H1 (cell line): ENCODE measurements around the gene CASQ1. TPM values are rescaled to one million over a fixed set of nuclear protein-coding genes. Genes with fewer than 3 reads are reported as not detected.

Experiments
- CTCF ChIA-PET: fragments of 300-600 bp; sonication (Branson Sonifier 250); formaldehyde crosslinking; loops from one replicate; lab custom pipeline; 2021; ENCODE audit not compliant: partially characterized antibody; lab: Charles Lee
- POLR2A ChIA-PET: fragments of 300-600 bp; sonication (Branson Sonifier 250); formaldehyde crosslinking; loops from one replicate; lab custom pipeline; 2021; ENCODE audit warnings: inconsistent platforms; ENCODE audit not compliant: partially characterized antibody; lab: Charles Lee
- DNase-seq, 2 experiments: peaks; one replicate each; pipeline versions ENCODE4 v3.0.0 to v3.0.0-alpha.2; 2010 to 2022; ENCODE audit warnings: low spot score in 2 of 2, low read depth in 1 of 2, mixed read lengths in 1 of 2
- FAIRE-seq: peaks from 2 replicates; lab custom pipeline; 2011; peaks lifted over from hg19 to GRCh38; lab: Jason Lieb, UNC
- H2AFZ ChIP-seq: 2 replicates; pipeline ENCODE4 v1.8.1; 2012; ENCODE audit warnings: low read length, inconsistent platforms
- H2AK5ac ChIP-seq: 2 replicates; pipeline ENCODE4 v1.6.1; 2013; ENCODE audit warnings: low read depth, low read length
- H2BK120ac ChIP-seq: replicated peaks from 2 replicates; pipeline ENCODE3; 2013; ENCODE audit warnings: low read depth, low read length, inconsistent platforms
- H2BK12ac ChIP-seq: 2 replicates; pipeline ENCODE4 v1.6.1; 2013; ENCODE audit warnings: low read depth, low read length
- H2BK15ac ChIP-seq: 2 replicates; pipeline ENCODE4 v1.6.1; 2013; ENCODE audit warnings: low read length
- H2BK20ac ChIP-seq: 2 replicates; pipeline ENCODE4 v1.6.1; 2013; ENCODE audit warnings: low read length
- H2BK5ac ChIP-seq: 2 replicates; pipeline ENCODE4 v1.6.1; 2013; ENCODE audit warnings: low read depth, low read length
- H3K14ac ChIP-seq: 2 replicates; pipeline ENCODE4 v1.6.1; 2013; ENCODE audit warnings: inconsistent platforms; ENCODE audit not compliant: insufficient read length
- H3K18ac ChIP-seq: 2 replicates; pipeline ENCODE4 v1.6.1; 2013; ENCODE audit warnings: low read length; ENCODE audit errors: extremely low read depth
- H3K23ac ChIP-seq: 2 replicates; pipeline ENCODE4 v1.6.1; 2013; ENCODE audit warnings: inconsistent platforms; ENCODE audit not compliant: insufficient read length
- H3K23me2 ChIP-seq: 2 replicates; pipeline ENCODE4 v1.6.1; 2013; ENCODE audit warnings: low read depth, low read length
- H3K27ac ChIP-seq: 2 replicates; pipeline ENCODE4 v1.6.1; 2011; ENCODE audit warnings: low read depth, low read length, inconsistent platforms
- H3K27me3 ChIP-seq, 4 experiments: replicated peaks in 1 of 4; 1 replicate in 1 of 4; 2 replicates in 3 of 4; pipeline versions ENCODE4 v1.6.1 to v1.8.1; 2011 to 2013; ENCODE audit warnings: low read length in 3 of 4, mild to moderate bottlenecking in 3 of 4, inconsistent platforms in 2 of 4, mixed read lengths in 2 of 4, moderate library complexity in 1 of 4; ENCODE audit not compliant: control insufficient read depth in 3 of 4, insufficient read depth in 3 of 4; ENCODE audit errors: extremely low read depth in 1 of 4
- H3K36me3 ChIP-seq, 4 experiments: 2 replicates each; pipeline versions ENCODE4 v1.6.1 to v1.8.1; 2011 to 2013; ENCODE audit warnings: mild to moderate bottlenecking in 4 of 4, low read length in 3 of 4, moderate library complexity in 2 of 4, control low read depth in 1 of 4, inconsistent platforms in 1 of 4; ENCODE audit not compliant: insufficient read depth in 4 of 4, control insufficient read depth in 2 of 4
- H3K4ac ChIP-seq: replicated peaks from 2 replicates; pipeline ENCODE3; 2013; ENCODE audit warnings: low read length, low read depth, mixed read lengths, inconsistent platforms; ENCODE audit not compliant: insufficient read length
- H3K4me1 ChIP-seq, 4 experiments: replicated peaks in 1 of 4; 1 replicate in 1 of 4; 2 replicates in 3 of 4; pipeline versions ENCODE4 v1.6.1 to v1.8.1; 2011 to 2013; ENCODE audit warnings: low read length in 3 of 4, inconsistent platforms in 2 of 4, mixed read lengths in 1 of 4; ENCODE audit not compliant: insufficient read depth in 4 of 4, control insufficient read depth in 3 of 4
- H3K4me2 ChIP-seq, 2 experiments: 2 replicates each; pipeline versions ENCODE4 v1.6.1 to v1.8.1; 2011 to 2013; ENCODE audit warnings: low read depth in 2 of 2, low read length in 2 of 2, control low read depth in 1 of 2, inconsistent platforms in 1 of 2, mild to moderate bottlenecking in 1 of 2; ENCODE audit not compliant: insufficient read depth in 1 of 2
- H3K4me3 ChIP-seq, 4 experiments: fragments of 200-600, 300-600 bp in 1 of 4; sonication (generic), shearing (Covaris generic), sonication (Bioruptor Twin) in 1 of 4; 2 replicates each; pipeline versions ENCODE4 v1.5.1 to v1.8.1; 2011 to 2016; ENCODE audit warnings: low read length in 4 of 4, low read depth in 3 of 4, control low read depth in 2 of 4, inconsistent platforms in 2 of 4, mild to moderate bottlenecking in 2 of 4, mixed read lengths in 1 of 4, moderate library complexity in 1 of 4; ENCODE audit not compliant: insufficient read depth in 2 of 4; ENCODE audit errors: extremely low read depth in 1 of 4
- H3K56ac ChIP-seq: replicated peaks from 2 replicates; pipeline ENCODE3; 2013; ENCODE audit warnings: low read depth, mild to moderate bottlenecking, mixed read lengths, low read length, inconsistent platforms; ENCODE audit not compliant: insufficient read length
- H3K79me1 ChIP-seq: 2 replicates; pipeline ENCODE4 v1.6.1; 2013; ENCODE audit warnings: low read depth, low read length, control low read depth
- H3K79me2 ChIP-seq, 2 experiments: 2 replicates each; pipeline versions ENCODE4 v1.6.1 to v1.8.1; 2012 to 2013; ENCODE audit warnings: low read length in 2 of 2, mild to moderate bottlenecking in 2 of 2, inconsistent platforms in 1 of 2; ENCODE audit not compliant: insufficient read depth in 2 of 2, control insufficient read depth in 1 of 2
- H3K9ac ChIP-seq, 4 experiments: replicated peaks in 1 of 4; 1 replicate in 1 of 4; 2 replicates in 3 of 4; pipeline versions ENCODE4 v1.6.1 to v1.8.1; 2011 to 2013; ENCODE audit warnings: low read depth in 3 of 4, low read length in 3 of 4, control low read depth in 2 of 4, mild to moderate bottlenecking in 2 of 4, moderate library complexity in 2 of 4, inconsistent platforms in 1 of 4; ENCODE audit errors: extremely low read depth in 1 of 4
- H3K9me3 ChIP-seq, 2 experiments: 2 replicates each; pipeline versions ENCODE4 v1.6.1 to v1.8.1; 2012 to 2013; ENCODE audit warnings: mild to moderate bottlenecking in 2 of 2, moderate library complexity in 2 of 2, control low read depth in 1 of 2, inconsistent platforms in 1 of 2, low read depth in 1 of 2, low read length in 1 of 2, mixed read lengths in 1 of 2; ENCODE audit not compliant: insufficient read depth in 2 of 2
- H4K20me1 ChIP-seq, 2 experiments: replicated peaks in 1 of 2; 2 replicates each; pipeline versions ENCODE3 to v1.8.1; 2011 to 2013; ENCODE audit warnings: inconsistent platforms in 2 of 2, low read length in 2 of 2, mild to moderate bottlenecking in 1 of 2; ENCODE audit not compliant: insufficient read depth in 2 of 2, control insufficient read depth in 1 of 2
- H4K5ac ChIP-seq: 2 replicates; pipeline ENCODE4 v1.6.1; 2013; ENCODE audit warnings: low read length, low read depth, mixed read lengths, inconsistent platforms; ENCODE audit not compliant: insufficient read length
- H4K8ac ChIP-seq: 2 replicates; pipeline ENCODE4 v1.8.0; 2013; ENCODE audit warnings: mild to moderate bottlenecking, moderate library complexity, low read length, inconsistent platforms; ENCODE audit not compliant: insufficient read depth; ENCODE audit errors: extremely low read depth
- H4K91ac ChIP-seq: replicated peaks from 2 replicates; pipeline ENCODE3; 2013; ENCODE audit warnings: low read length, mixed read lengths, inconsistent platforms; ENCODE audit not compliant: insufficient read length
- ASH2L ChIP-seq: fragments of 200-600, 300-600 bp; sonication (generic); IDR thresholded peaks from one replicate; pipeline ENCODE4 v1.7.1; 2017; ENCODE audit warnings: low read length
- CBX8 ChIP-seq: fragments of 300-800, 300-1000 bp; sonication (generic); IDR thresholded peaks from 2 replicates; pipeline ENCODE4 v1.7.1; 2016; ENCODE audit warnings: low read depth, low read length, borderline replicate concordance
- CEBPB ChIP-seq: IDR thresholded peaks from 2 replicates; pipeline ENCODE4 v1.6.1; 2012; ENCODE audit warnings: low read depth, low read length
- CREB1 ChIP-seq: IDR thresholded peaks from 2 replicates; pipeline ENCODE4 v1.6.1; 2012; ENCODE audit warnings: inconsistent platforms
- HDAC6 ChIP-seq: IDR thresholded peaks from one replicate; pipeline ENCODE4 v1.7.1; 2012; ENCODE audit warnings: low read depth, mild to moderate bottlenecking, inconsistent platforms, low read length, moderate library complexity
- NRF1 ChIP-seq: IDR thresholded peaks from 2 replicates; pipeline ENCODE4 v1.6.1; 2011; ENCODE audit warnings: mild to moderate bottlenecking, low read depth, low read length, improper control_type of control experiment
- POLR2A ChIP-seq, 2 experiments: IDR thresholded peaks; 1 replicate in 1 of 2; 2 replicates in 1 of 2; pipeline ENCODE4 v1.6.1; 2011; ENCODE audit warnings: low read depth in 2 of 2, low read length in 2 of 2, mild to moderate bottlenecking in 2 of 2; ENCODE audit errors: control extremely low read depth in 1 of 2
- POLR2AphosphoS5 ChIP-seq: IDR thresholded peaks from 2 replicates; pipeline ENCODE4 v1.6.1; 2011; ENCODE audit warnings: low read depth, low read length
- RAD21 ChIP-seq, 2 experiments: IDR thresholded peaks in 1 of 2; conservative IDR thresholded peaks in 1 of 2; 2 replicates each; pipeline ENCODE4 v1.6.1; 2011; ENCODE audit warnings: low read depth in 2 of 2, low read length in 2 of 2, improper control_type of control experiment in 1 of 2, inconsistent platforms in 1 of 2, mild to moderate bottlenecking in 1 of 2, moderate library complexity in 1 of 2
- SIX5 ChIP-seq: IDR thresholded peaks from 2 replicates; pipeline ENCODE4 v1.6.1; 2011; ENCODE audit warnings: mild to moderate bottlenecking, low read depth, low read length
- SP1 ChIP-seq: IDR thresholded peaks from 2 replicates; pipeline ENCODE4 v1.6.1; 2011; ENCODE audit warnings: low read depth, low read length
- SRF ChIP-seq: IDR thresholded peaks from 2 replicates; pipeline ENCODE4 v1.6.1; 2011; ENCODE audit warnings: mild to moderate bottlenecking, low read depth, low read length, moderate library complexity
- TAF1 ChIP-seq: IDR thresholded peaks from 2 replicates; pipeline ENCODE4 v1.6.1; 2011; ENCODE audit warnings: mild to moderate bottlenecking, low read depth, low read length
- WGBS, 2 experiments: shearing (Covaris generic) in 1 of 2; methylation state at CpG; one replicate each; pipeline versions ENCODE4 v1.1.6 to v1.1.7; 2013 to 2015; ENCODE audit warnings: low lambda C conversion rate in 2 of 2, mixed read lengths in 2 of 2, inconsistent platforms in 1 of 2, low coverage in 1 of 2, missing lambda C conversion rate in 1 of 2; ENCODE audit not compliant: insufficient replicate concordance in 2 of 2, insufficient coverage in 1 of 2, insufficient read length in 1 of 2; ENCODE audit errors: extremely low coverage in 1 of 2, missing lambda C conversion rate in 1 of 2; 5-methylcytosine and 5-hydroxymethylcytosine counted together
- polyA plus RNA-seq, 7 experiments: library from polyadenylated mRNA; depleted of rRNA in 3 of 7; stranded (reverse) in 5 of 7; unstranded in 2 of 7; fragments of >200 nt in 5 of 7; fragments of 200-250 nt in 2 of 7; gene quantifications; 1 replicate in 5 of 7; 2 replicates in 1 of 7; 4 replicates in 1 of 7; pipeline versions ENCODE4 v1.2.1 to v1.2.3, GENCODE V29; 2011 to 2013; ENCODE audit warnings: missing spikeins in 2 of 7, mixed read lengths in 2 of 7
- total RNA-seq: library from RNA; stranded (reverse); fragmentation: NEBNext Ultra II Directional; extraction: Animal tissue kit (Norgen Biotek cat#: 25700); gene quantifications from 2 replicates; pipeline ENCODE4 v1.2.1, GENCODE V29; 2021

CASQ1 gene
- total and polyA plus RNA-seq, 2 of the 8 experiments (the other 6 are each of a cell fraction or from before 2014, with no cell fraction given), result 0.80 to 1.3 TPM

GRCh38 chr1:160206036-160206389 is 15.6 kb downstream of the CASQ1 start:
- Histone ChIP-seq H3K9me3 (no peaks in the 10 kb centered on the region), H2BK5ac (peak overlapping the region; percentile 86; the same call in 1 of the 2 replicates), H3K36me3 (peaks cover 0 to 4% (median 0%) of the 10 kb centered on the region in 4 experiments; a peak in 2 of 8 replicates), H3K4me2 (peak overlapping the region; percentile 93), H3K18ac (no peak overlapping the region; the same call in 1 of the 2 replicates), H3K9ac (peak overlapping the region in 3 of 4 experiments; percentile 62 to 91 (median 65); a peak in 4 of 7 replicates), H3K4me1 (peaks cover 17 to 41% (median 20%) of the 10 kb centered on the region in 4 experiments), H3K23me2 (peaks cover 9% of the 10 kb centered on the region), H3K14ac (no peak overlapping the region), H3K23ac (no peak overlapping the region), H3K56ac (peak overlapping the region; percentile 56), H4K8ac (no peak overlapping the region), H2AK5ac (no peak overlapping the region), H3K79me1 (peaks cover 8% of the 10 kb centered on the region), H3K4me3 (peak overlapping the region; percentile 70 to 99 (median 86)), H3K27me3 (no peaks in the 10 kb centered on the region), H4K91ac (no peak overlapping the region), H4K20me1 (peaks cover 0 to 13% of the 10 kb centered on the region in 2 experiments), H3K27ac (no peak overlapping the region), H3K4ac (no peak overlapping the region), H2BK120ac (no peak overlapping the region), H2BK20ac (no peak overlapping the region), H4K5ac (no peak overlapping the region), H2BK12ac (peak overlapping the region; percentile 81; the same call in 1 of the 2 replicates), H2AFZ (no peak overlapping the region), H3K79me2 (peaks cover 8% of the 10 kb centered on the region in 2 experiments; a peak in 2 of 4 replicates), H2BK15ac (0 out of 2 replicates have a peak overlapping the region, but pooled peaks have one; percentile 11)
- POLR2A ChIA-PET, result interaction anchor here (0.7 to 11.3 kb wide), 10 partner anchors 8 to 116 kb away, joined by 3 to 107 read pairs (median 4); partner anchors contain the start of genes CASQ1 and DCAF8
- CTCF ChIA-PET, result interaction anchor here (1.1 to 20.4 kb wide), 5 partner anchors 14 to 105 kb away, joined by 3 to 257 read pairs (median 105); partner anchors contain the start of gene CASQ1
- FAIRE-seq (no peak), DNase-seq (no peak)
- WGBS, 2 experiments, result 24% methylated on average over 9 of the region's 9 CpGs; no CpG with 5 or more reads in 1 of the 2 experiments
- no peak for TF ChIP-seq RAD21 (IDR thresholded peaks at IDR 0.05 in 1 of 2, conservative IDR thresholded peaks at IDR 0.05 in 1 of 2; ENCODE audit: low read depth in 2 of 2, low read length in 2 of 2)
- no peak for TF ChIP-seq HDAC6
- TF ChIP-seq ASH2L, result no peak
- no peak for TF ChIP-seq TAF1
- no peak for TF ChIP-seq CREB1
- TF ChIP-seq SP1, result no peak
- TF ChIP-seq SIX5, result no peak
- TF ChIP-seq SRF, result no peak
- TF ChIP-seq CBX8, result no peak
- no peak for TF ChIP-seq CEBPB
- no peak for TF ChIP-seq POLR2AphosphoS5
- no peak for TF ChIP-seq NRF1
- no peak for TF ChIP-seq POLR2A (IDR thresholded peaks at IDR 0.05; ENCODE audit: control extremely low read depth in 1 of 2, low read depth in 2 of 2, low read length in 2 of 2)
